GM12865 (cell line): ENCODE results near the gene CIITA.

Source experiments
- DNase-seq: peaks from one replicate; pipeline ENCODE4 v3.0.0; 2010; ENCODE audit warnings: low read depth
- H3K4me3 ChIP-seq: 2 replicates; pipeline ENCODE4 v1.5.1; 2011; ENCODE audit warnings: mild to moderate bottlenecking, low read depth, low read length, control low read depth
- TF ChIP-seq, protein P1 (sequence below): IDR thresholded peaks from 2 replicates; pipeline ENCODE4 v1.5.1; 2011; ENCODE audit warnings: low read length, control low read depth, low read depth, inconsistent platforms; ENCODE audit not compliant: insufficient read depth; ENCODE audit errors: missing control alignments

The CIITA gene

DNA sequence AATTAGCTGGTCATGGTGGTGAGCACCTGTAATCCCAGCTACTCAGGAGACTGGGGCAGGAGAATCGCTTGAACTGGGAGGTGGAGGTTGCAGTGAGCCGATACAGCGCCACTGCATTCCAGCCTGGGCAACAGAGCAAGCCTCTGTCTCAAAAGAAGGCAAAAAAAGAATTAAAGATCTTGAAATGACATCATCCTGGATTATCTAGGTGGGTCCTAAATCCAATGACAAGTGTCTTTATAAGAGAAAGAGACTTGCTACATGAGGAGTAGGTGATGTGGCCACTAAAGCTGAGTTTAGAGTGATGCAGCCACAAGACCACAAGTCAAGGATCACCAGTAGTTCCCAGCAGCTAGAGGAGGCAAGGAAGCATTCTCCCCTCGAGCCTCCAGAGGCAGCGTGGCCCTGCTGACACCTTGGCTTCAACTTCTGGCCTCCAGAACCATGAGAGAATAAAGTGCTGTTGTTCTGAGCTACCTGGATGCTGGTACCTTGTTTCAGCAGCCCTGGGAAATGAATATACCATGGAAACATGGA, 15.8 kb downstream of the CIITA start:
- TF ChIP-seq, protein P1, sequence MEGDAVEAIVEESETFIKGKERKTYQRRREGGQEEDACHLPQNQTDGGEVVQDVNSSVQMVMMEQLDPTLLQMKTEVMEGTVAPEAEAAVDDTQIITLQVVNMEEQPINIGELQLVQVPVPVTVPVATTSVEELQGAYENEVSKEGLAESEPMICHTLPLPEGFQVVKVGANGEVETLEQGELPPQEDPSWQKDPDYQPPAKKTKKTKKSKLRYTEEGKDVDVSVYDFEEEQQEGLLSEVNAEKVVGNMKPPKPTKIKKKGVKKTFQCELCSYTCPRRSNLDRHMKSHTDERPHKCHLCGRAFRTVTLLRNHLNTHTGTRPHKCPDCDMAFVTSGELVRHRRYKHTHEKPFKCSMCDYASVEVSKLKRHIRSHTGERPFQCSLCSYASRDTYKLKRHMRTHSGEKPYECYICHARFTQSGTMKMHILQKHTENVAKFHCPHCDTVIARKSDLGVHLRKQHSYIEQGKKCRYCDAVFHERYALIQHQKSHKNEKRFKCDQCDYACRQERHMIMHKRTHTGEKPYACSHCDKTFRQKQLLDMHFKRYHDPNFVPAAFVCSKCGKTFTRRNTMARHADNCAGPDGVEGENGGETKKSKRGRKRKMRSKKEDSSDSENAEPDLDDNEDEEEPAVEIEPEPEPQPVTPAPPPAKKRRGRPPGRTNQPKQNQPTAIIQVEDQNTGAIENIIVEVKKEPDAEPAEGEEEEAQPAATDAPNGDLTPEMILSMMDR, result no peak
- no peak for DNase-seq
- H3K4me3 ChIP-seq, result no peak overlapping the region

DNA sequence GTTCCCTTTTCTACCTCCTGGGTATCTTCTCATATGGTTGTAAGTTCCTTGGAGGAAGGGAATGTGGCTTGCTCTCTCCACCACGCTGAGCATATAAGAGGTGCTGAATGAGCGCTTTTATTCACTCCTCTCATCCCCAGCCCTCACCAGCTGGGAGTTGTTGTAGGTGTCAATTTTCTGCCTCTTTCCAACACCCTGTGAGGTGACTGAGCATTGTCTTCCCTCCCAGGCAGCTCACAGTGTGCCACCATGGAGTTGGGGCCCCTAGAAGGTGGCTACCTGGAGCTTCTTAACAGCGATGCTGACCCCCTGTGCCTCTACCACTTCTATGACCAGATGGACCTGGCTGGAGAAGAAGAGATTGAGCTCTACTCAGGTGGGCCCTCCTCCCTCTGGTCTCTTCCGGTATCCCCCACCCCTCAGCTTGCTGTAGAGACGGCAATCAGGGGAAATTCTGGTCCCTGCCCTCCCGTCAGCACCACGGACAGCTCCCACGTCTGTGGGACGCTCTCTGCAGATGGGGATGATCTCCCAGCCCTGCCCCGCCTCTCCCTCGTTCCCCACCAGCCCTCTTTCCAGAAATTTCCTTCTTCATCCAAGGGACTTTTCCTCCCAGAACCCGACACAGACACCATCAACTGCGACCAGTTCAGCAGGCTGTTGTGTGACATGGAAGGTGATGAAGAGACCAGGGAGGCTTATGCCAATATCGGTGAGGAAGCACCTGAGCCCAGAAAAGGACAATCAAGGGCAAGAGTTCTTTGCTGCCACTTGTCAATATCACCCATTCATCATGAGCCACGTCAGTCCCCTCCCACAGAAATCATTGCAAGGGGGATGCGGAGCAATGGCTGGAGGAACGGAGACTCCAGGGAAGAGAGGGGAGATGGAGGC, 18.3 kb downstream of the CIITA start:
- TF ChIP-seq, protein P1, result no peak
- no peak overlapping the region for H3K4me3 ChIP-seq
- DNase-seq, result peak; percentile 56

DNA sequence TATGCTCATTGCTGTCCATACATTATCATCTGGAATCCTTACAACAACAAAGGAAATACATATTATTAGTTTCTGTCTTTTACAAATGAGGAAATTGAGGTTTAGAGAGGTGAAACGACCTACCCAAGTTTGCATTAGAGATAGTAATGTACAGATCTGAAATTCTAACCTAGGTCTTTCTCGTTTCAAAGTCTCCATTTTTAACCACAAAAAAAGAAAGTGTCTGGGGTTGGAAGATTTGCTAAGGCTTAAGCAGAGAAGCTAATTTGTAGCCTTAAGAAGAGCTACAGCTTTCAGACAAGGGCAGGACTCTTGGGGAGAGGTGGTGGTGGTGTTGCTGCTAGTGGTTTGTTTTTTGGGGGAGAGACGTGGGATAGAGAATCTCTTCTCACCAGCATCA, 19.2 kb downstream of the CIITA start:
- TF ChIP-seq, protein P1, result no peak
- DNase-seq, result peak; percentile 58
- no peak overlapping the region for H3K4me3 ChIP-seq

DNA sequence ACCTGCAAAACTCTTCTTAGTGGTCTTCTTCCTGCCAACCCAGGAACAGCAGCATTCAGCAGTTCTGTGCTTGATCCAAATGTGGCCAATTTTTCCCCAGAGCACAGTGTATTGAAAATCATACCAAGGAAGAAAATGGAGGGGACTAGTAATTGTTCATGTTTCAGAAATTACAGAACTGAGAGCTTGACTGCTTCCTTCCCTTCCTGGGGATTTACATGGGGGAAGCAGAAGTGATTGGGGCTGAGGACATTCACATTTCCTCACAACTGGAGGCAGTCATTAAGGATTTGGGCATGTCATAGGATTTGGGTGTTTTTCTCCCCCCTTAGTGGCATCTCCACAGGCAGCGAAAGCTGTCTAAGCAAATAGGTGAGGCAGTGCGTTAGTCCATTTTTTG, 19.7 kb downstream of the CIITA start:
- no peak overlapping the region for H3K4me3 ChIP-seq
- DNase-seq, result no peak
- TF ChIP-seq, protein P1, result no peak

DNA sequence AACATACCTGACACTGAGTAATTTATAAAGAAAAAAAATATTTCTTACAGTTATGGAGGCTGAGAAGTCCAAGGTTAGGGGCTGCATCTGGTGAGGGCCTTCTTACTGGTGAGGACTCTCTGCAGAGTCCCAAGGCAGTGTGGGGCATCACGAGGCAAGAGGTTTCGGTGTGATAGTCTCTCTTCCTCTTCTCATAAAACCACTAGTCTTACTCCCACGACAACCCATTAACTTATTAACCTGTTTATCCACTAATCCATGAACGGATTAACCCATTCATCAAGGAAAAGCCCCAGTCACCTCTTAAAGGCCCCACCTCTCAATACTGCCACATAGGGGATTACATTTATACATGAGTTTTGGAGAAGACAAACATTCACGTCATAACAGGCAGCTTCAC, 20.1 kb downstream of the CIITA start:
- TF ChIP-seq, protein P1, result no peak
- no peak overlapping the region for H3K4me3 ChIP-seq
- DNase-seq, result peak; percentile 67

DNA sequence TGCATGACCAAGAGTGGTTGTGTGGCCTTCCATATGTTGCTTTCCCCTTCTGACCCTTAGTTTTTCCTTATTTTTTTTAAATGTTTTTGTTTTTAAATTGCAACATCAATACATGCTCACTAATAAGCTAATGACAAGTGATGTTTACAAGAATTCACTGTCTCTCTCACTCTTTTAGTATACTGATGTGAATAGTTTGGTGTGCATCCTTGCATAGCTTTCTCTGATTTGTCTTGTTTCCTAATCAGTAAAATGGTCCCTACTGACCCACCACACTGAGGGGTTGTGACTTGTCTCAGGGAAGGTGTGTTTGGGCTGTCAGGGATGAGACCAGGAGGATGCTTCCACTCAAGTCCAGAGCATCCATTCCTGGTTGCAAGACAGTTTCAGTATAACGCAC, 26.0 kb downstream of the CIITA start:
- TF ChIP-seq, protein P1, result no peak
- no peak overlapping the region for H3K4me3 ChIP-seq
- no peak for DNase-seq
